SU-DHL-6 (cell line): Measurements from ENCODE around the gene C16orf87.

ENCODE experiments used
- H2AFZ ChIP-seq: fragments of 200-600 bp; sonication (generic); 2 replicates; pipeline ENCODE4 v1.6.1; 2014; ENCODE audit warnings: low read depth, mild to moderate bottlenecking, moderate library complexity, mixed read lengths, antibody characterized with exemption, low read length; ENCODE audit not compliant: severe bottlenecking
- H3F3A ChIP-seq: fragments of 200-600 bp; shearing (Covaris generic); 2 replicates; pipeline ENCODE4 v1.6.0; 2016; ENCODE audit warnings: antibody characterized with exemption, mild to moderate bottlenecking; ENCODE audit not compliant: insufficient read depth
- H3K27ac ChIP-seq: fragments of 200-600 bp; sonication (generic); 2 replicates; pipeline ENCODE4 v1.5.1; 2016; ENCODE audit warnings: low read depth, mild to moderate bottlenecking, low read length, moderate library complexity, mixed read lengths
- H3K27me3 ChIP-seq: fragments of 200-600 bp; sonication (generic), shearing (Covaris generic); 2 replicates; pipeline ENCODE4 v1.6.0; 2014; ENCODE audit warnings: mild to moderate bottlenecking, low read length
- H3K36me3 ChIP-seq: fragments of 200-600 bp; sonication (generic); 2 replicates; pipeline ENCODE4 v1.6.1; 2014; ENCODE audit warnings: mild to moderate bottlenecking, low read length, mixed read lengths
- H3K4me2 ChIP-seq: fragments of 300-600, 200-600 bp; shearing (Covaris generic), sonication (generic); 2 replicates; pipeline ENCODE4 v1.6.0; 2014; ENCODE audit warnings: low read length, low read depth, mild to moderate bottlenecking; ENCODE audit not compliant: poor library complexity, severe bottlenecking
- H3K4me3 ChIP-seq: fragments of 200-600 bp; sonication (generic); 2 replicates; pipeline ENCODE4 v1.5.1; 2014; ENCODE audit warnings: antibody characterized with exemption, low read length, mild to moderate bottlenecking, mixed read lengths; ENCODE audit not compliant: insufficient read depth, poor library complexity, severe bottlenecking
- H3K79me2 ChIP-seq: fragments of 200-600 bp; sonication (generic); 2 replicates; pipeline ENCODE4 v1.6.1; 2014; ENCODE audit warnings: mild to moderate bottlenecking, low read length, moderate library complexity; ENCODE audit not compliant: insufficient read depth
- H3K9ac ChIP-seq: fragments of 200-600 bp; sonication (generic); 2 replicates; pipeline ENCODE4 v1.7.0; 2014; ENCODE audit warnings: mild to moderate bottlenecking, low read length
- H3K9me2 ChIP-seq: fragments of 200-600 bp; sonication (generic); replicated peaks from 2 replicates; pipeline ENCODE4 v1.6.1; 2014; ENCODE audit warnings: low read length; ENCODE audit not compliant: insufficient read depth
- H3K9me3 ChIP-seq: fragments of 200-600 bp; sonication (generic); 2 replicates; pipeline ENCODE4 v1.6.1; 2014; ENCODE audit warnings: low read length, mixed read lengths; ENCODE audit not compliant: insufficient read depth
- H4K20me1 ChIP-seq: fragments of 200-600 bp; sonication (generic); 2 replicates; pipeline ENCODE4 v1.6.1; 2014; ENCODE audit warnings: low read depth, mild to moderate bottlenecking, antibody characterized with exemption, low read length, moderate library complexity, mixed read lengths
- CTCF ChIP-seq: fragments of 200-600 bp; sonication (generic); IDR thresholded peaks from one replicate; pipeline ENCODE4 v1.5.1; 2017; ENCODE audit warnings: antibody characterized with exemption, mild to moderate bottlenecking, low read length, moderate library complexity; ENCODE audit not compliant: insufficient read depth, poor library complexity, severe bottlenecking
- EZH2phosphoT487 ChIP-seq: fragments of 200-600 bp; sonication (generic), shearing (Covaris generic); conservative IDR thresholded peaks from 2 replicates; pipeline ENCODE4 v1.6.1; 2018; ENCODE audit warnings: mild to moderate bottlenecking, antibody characterized with exemption, low read length, moderate library complexity, mixed read lengths

Gene C16orf87

DNA sequence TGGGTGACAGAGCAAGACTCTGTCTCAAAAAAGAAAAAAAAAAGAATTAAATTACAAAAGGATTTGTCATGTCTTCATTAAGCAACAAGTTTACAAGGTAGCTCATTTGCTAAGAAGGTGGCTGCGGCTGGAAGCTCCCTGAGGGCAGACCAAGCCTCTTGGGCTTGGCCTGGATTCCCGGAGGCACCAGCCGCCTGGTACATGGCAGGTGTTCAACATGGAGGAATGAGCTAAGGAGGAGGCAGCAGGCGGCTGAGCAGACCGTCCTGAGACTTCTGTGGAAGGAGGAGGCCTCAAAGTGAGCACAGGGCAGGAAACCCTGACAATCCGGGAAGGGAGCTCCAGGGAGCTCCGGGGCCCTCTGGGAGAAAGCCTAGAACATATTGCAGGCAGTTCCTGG, 79.6 kb downstream of the C16orf87 start:
- Histone ChIP-seq H3K36me3 (no peaks in the 10 kb centered on the region), H2AFZ (no peak overlapping the region), H3K79me2 (no peaks in the 10 kb centered on the region), H3K9me2 (no peaks in the 10 kb centered on the region), H3K27ac (no peak overlapping the region), H4K20me1 (no peaks in the 10 kb centered on the region), H3K9ac (no peak overlapping the region), H3K4me3 (no peak overlapping the region), H3F3A (no peaks in the 10 kb centered on the region), H3K9me3 (no peaks in the 10 kb centered on the region), H3K27me3 (no peaks in the 10 kb centered on the region), H3K4me2 (no peak overlapping the region)
- TF ChIP-seq EZH2phosphoT487 = no peak

- Histone ChIP-seq H3K27ac (no peak overlapping the region), H3K4me3 (no peak overlapping the region), H3K36me3 (no peaks in the 10 kb centered on the region), H3K9me2 (no peaks in the 10 kb centered on the region), H3K4me2 (no peak overlapping the region), H3K9me3 (no peaks in the 10 kb centered on the region), H3F3A (no peaks in the 10 kb centered on the region), H3K79me2 (no peaks in the 10 kb centered on the region), H3K9ac (no peak overlapping the region), H4K20me1 (no peaks in the 10 kb centered on the region), H3K27me3 (no peaks in the 10 kb centered on the region), H2AFZ (no peak overlapping the region)
- TF ChIP-seq CTCF (no peak), EZH2phosphoT487 (no peak)
These were observed 81.9 kb downstream of the C16orf87 start for GRCh38 chr16:46748775-46749705.

GRCh38 chr16:46747777-46748651, 83.0 kb downstream of the C16orf87 start, which contains the start of gene MYLK3:
Gene MYLK3 (minus strand): TSS chr16:46748344. CDS start chr16:46748193, 151 bp downstream.
- H3K27ac ChIP-seq = no peak within 1 kb of the TSS
- H3K4me2 ChIP-seq = no peak within 1 kb of the TSS

More at GRCh38 chr16:46747777-46748651, 83.0 kb downstream of the C16orf87 start, which contains the start of gene MYLK3:
- TF ChIP-seq CTCF (no peak), EZH2phosphoT487 (no peak)
- Histone ChIP-seq H2AFZ (no peak within 1 kb of the TSS), H3K4me3 (no peak within 1 kb of the TSS), H3K36me3 (no peaks in the 10 kb centered on the region), H4K20me1 (no peaks in the 10 kb centered on the region), H3K27me3 (no peaks in the 10 kb centered on the region), H3K9me3 (no peaks in the 10 kb centered on the region), H3K9me2 (no peaks in the 10 kb centered on the region), H3F3A (no peaks in the 10 kb centered on the region), H3K9ac (no peak within 1 kb of the TSS), H3K79me2 (no peaks in the 10 kb centered on the region)
